A673 (cell line): ENCODE data around the gene JAK3. TPM values are rescaled to one million over a fixed set of nuclear protein-coding genes. Genes with fewer than 3 reads are reported as not detected.

ENCODE experiments used
- BruUV-seq: library from RNA; stranded (reverse); fragments of 400-500 nt; replicated peaks from 2 replicates; lab custom pipeline; 2021; lab: Mats Ljungman, UMichigan
- CTCF ChIA-PET: fragments of 300-600 bp; sonication (Branson Sonifier 250); formaldehyde crosslinking; loops from one replicate; lab custom pipeline; 2022; ENCODE audit warnings: antibody characterized with exemption; lab: Charles Lee
- POLR2A ChIA-PET: fragments of 300-600 bp; sonication (Branson Sonifier 250); formaldehyde crosslinking; loops from one replicate; lab custom pipeline; 2022; ENCODE audit warnings: antibody characterized with exemption; ENCODE audit not compliant: low non-redundant PET; lab: Charles Lee
- DNase-seq: peaks from one replicate; pipeline ENCODE4 v3.0.0-alpha.2; 2015; ENCODE audit warnings: low spot score
- H3K27ac ChIP-seq: fragments of 200-600 bp; sonication (generic); 2 replicates; pipeline ENCODE4 v1.5.1; 2016; ENCODE audit warnings: mixed run types, low read depth, mild to moderate bottlenecking, mixed read lengths, antibody characterized with exemption, low read length; ENCODE audit not compliant: poor library complexity, severe bottlenecking
- H3K27me3 ChIP-seq: fragments of 200-600 bp; sonication (generic); replicated peaks from 2 replicates; pipeline ENCODE4 v1.6.1; 2017; ENCODE audit warnings: mixed run types, low read depth, mild to moderate bottlenecking, mixed read lengths, antibody characterized with exemption, low read length; ENCODE audit not compliant: insufficient read depth, poor library complexity
- H3K36me3 ChIP-seq: fragments of 200-600 bp; sonication (generic); 2 replicates; pipeline ENCODE4 v1.6.1; 2016; ENCODE audit warnings: mixed run types, mild to moderate bottlenecking, mixed read lengths, antibody characterized with exemption, low read length; ENCODE audit not compliant: insufficient read depth, poor library complexity, severe bottlenecking
- H3K4me1 ChIP-seq: fragments of 200-600 bp; sonication (generic); 2 replicates; pipeline ENCODE4 v1.6.1; 2017; ENCODE audit warnings: mixed run types, mild to moderate bottlenecking, mixed read lengths, antibody characterized with exemption, low read length; ENCODE audit not compliant: insufficient read depth, poor library complexity, severe bottlenecking
- H3K4me3 ChIP-seq: fragments of 200-600 bp; sonication (generic); 2 replicates; pipeline ENCODE4 v1.5.1; 2016; ENCODE audit warnings: low read depth, mixed run types, mild to moderate bottlenecking, mixed read lengths, low read length; ENCODE audit not compliant: poor library complexity, severe bottlenecking
- H3K9me3 ChIP-seq: fragments of 200-600 bp; sonication (generic); 2 replicates; pipeline ENCODE4 v1.6.1; 2016; ENCODE audit warnings: mixed run types, low read depth, mild to moderate bottlenecking, mixed read lengths, antibody characterized with exemption, low read length; ENCODE audit not compliant: poor library complexity, severe bottlenecking
- CTCF ChIP-seq: fragments of 300-800, 200-600 bp; sonication (generic); conservative IDR thresholded peaks from 2 replicates; pipeline ENCODE4 v1.5.1; 2017; ENCODE audit warnings: low read depth, mild to moderate bottlenecking, antibody characterized with exemption, low read length, moderate library complexity, mixed read lengths
- EZH2 ChIP-seq: fragments of 200-600 bp; sonication (generic); IDR thresholded peaks from 2 replicates; pipeline ENCODE4 v1.6.1; 2017; ENCODE audit warnings: borderline replicate concordance, low read depth, mild to moderate bottlenecking, mixed read lengths, antibody characterized with exemption, low read length; ENCODE audit not compliant: poor library complexity, severe bottlenecking
- intact Hi-C: fragments of 100-400 bp; cut with micrococcal nuclease; formaldehyde crosslinking; loops from one replicate; pipeline ENCODE4 v1.10.0; 2022; ENCODE audit not compliant: unreplicated experiment
- total RNA-seq: library from RNA; stranded (reverse); gene quantifications from 2 replicates; pipeline ENCODE4 v1.2.3, GENCODE V29; 2021

JAK3 gene
- total RNA-seq, 1 experiment from 2014 or later: 2.5 TPM

- TF ChIP-seq CTCF: no peak
- no peak for TF ChIP-seq EZH2
Observed at GRCh38 chr19:17861542-17862402, 14.0 kb upstream of the JAK3 start.

GRCh38 chr19:17860993-17861360, 13.2 kb upstream of the JAK3 start:
- TF ChIP-seq EZH2: no peak
- TF ChIP-seq CTCF: no peak
- H3K4me1 ChIP-seq: peaks cover 12% of the 10 kb centered on the region
- no peak for DNase-seq
- H3K9me3 ChIP-seq: no peaks in the 10 kb centered on the region
- no peaks in the 10 kb centered on the region for H3K27me3 ChIP-seq
- peak overlapping the region; percentile 85 for H3K27ac ChIP-seq
- ChIA-PET CTCF (interaction anchor here (0.5 kb wide), 1 partner anchor 25 kb away, joined by 3 read pairs; no protein-coding TSS in a partner anchor), POLR2A (no interaction called here)
- intact Hi-C loops: no loop called here
- H3K4me3 ChIP-seq: peak overlapping the region; percentile 74
- no TSS peak for BruUV-seq
- peaks cover 53% of the 10 kb centered on the region for H3K36me3 ChIP-seq

More at GRCh38 chr19:17861542-17862402, 14.0 kb upstream of the JAK3 start:
- ChIA-PET CTCF (no interaction called here), POLR2A (no interaction called here)
- intact Hi-C loops: no loop called here
- H3K27ac ChIP-seq: peak overlapping the region; percentile 85
- no peaks in the 10 kb centered on the region for H3K27me3 ChIP-seq
- peaks cover 53% of the 10 kb centered on the region for H3K36me3 ChIP-seq
- H3K4me3 ChIP-seq: peak overlapping the region; percentile 74
- BruUV-seq: no TSS peak
- H3K4me1 ChIP-seq: peaks cover 12% of the 10 kb centered on the region
- no peak for DNase-seq
- no peaks in the 10 kb centered on the region for H3K9me3 ChIP-seq

- BruUV-seq: TSS peak; percentile 68
Observed at GRCh38 chr19:17860331-17860992, 12.7 kb upstream of the JAK3 start.

More at GRCh38 chr19:17860331-17860992, 12.7 kb upstream of the JAK3 start:
- Histone ChIP-seq H3K4me3 (peak overlapping the region; percentile 74), H3K27ac (peak overlapping the region; percentile 85), H3K36me3 (peaks cover 52% of the 10 kb centered on the region), H3K27me3 (no peaks in the 10 kb centered on the region), H3K9me3 (no peaks in the 10 kb centered on the region), H3K4me1 (peaks cover 12% of the 10 kb centered on the region)
- no peak for TF ChIP-seq CTCF
- TF ChIP-seq EZH2: no peak
- ChIA-PET CTCF (interaction anchor here (0.5 kb wide), 1 partner anchor 25 kb away, joined by 3 read pairs; no protein-coding TSS in a partner anchor), POLR2A (interaction anchor here (0.6 kb wide), 1 partner anchor 41 kb away, joined by 3 read pairs; no protein-coding TSS in a partner anchor)
- DNase-seq: no peak
- intact Hi-C loops: no loop called here
